Measurements from ENCODE around the gene KAZN. TPM values are rescaled to one million over a fixed set of nuclear protein-coding genes. Genes with fewer than 3 reads are reported as not detected.

The KAZN gene
- total and polyA plus RNA-seq, 2 of the 8 experiments (the other 6 are each of a cell fraction or from before 2014, with no cell fraction given), result 3.7 to 11.8 TPM

DNA sequence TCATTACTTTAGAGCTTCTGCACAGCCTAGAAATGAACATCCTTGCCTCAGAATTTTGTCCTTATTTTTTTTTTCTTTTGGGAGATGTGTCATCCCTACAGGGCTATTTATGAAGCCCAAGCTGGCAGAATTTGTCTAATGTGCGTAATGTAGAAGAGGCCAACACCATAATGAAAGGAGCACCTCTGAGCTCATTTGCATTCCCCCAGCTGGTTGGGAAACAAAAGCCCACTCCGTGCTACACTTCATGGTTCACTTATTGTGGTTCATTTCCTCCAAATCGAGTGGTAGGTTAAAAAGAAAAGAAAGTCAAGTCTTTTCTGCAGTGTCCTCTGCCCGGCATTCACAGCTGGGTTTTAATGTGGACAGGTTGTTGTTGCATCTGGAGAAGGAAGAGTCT is 73.5 kb downstream of the KAZN start:
- Histone ChIP-seq H3K4me1 (replicated peaks in 1 of 4; ENCODE audit: control insufficient read depth in 3 of 4, insufficient read depth in 4 of 4, low read length in 3 of 4) (peaks cover 0 to 4% (median 0%) of the 10 kb centered on the region in 4 experiments; a peak in 2 of 7 replicates), H4K5ac (ENCODE audit: insufficient read length, low read depth, low read length) (no peak overlapping the region), H3K9ac (replicated peaks in 1 of 4; ENCODE audit: extremely low read depth in 1 of 4, low read depth in 3 of 4, low read length in 3 of 4) (no peak overlapping the region), H3K14ac (ENCODE audit: insufficient read length) (no peak overlapping the region), H3K27ac (ENCODE audit: low read depth, low read length) (no peak overlapping the region), H3K4ac (replicated peaks; ENCODE audit: insufficient read length, low read depth, low read length) (no peak overlapping the region), H2AFZ (ENCODE audit: low read length) (no peak overlapping the region), H4K8ac (ENCODE audit: extremely low read depth, insufficient read depth, low read length) (no peak overlapping the region), H2BK12ac (ENCODE audit: low read depth, low read length) (no peak overlapping the region), H3K23ac (ENCODE audit: insufficient read length) (no peak overlapping the region), H2BK5ac (ENCODE audit: low read depth, low read length) (no peak overlapping the region), H4K20me1 (replicated peaks in 1 of 2; ENCODE audit: control insufficient read depth in 1 of 2, insufficient read depth in 2 of 2, low read length in 2 of 2) (no peaks in the 10 kb centered on the region), H2AK5ac (ENCODE audit: low read depth, low read length) (no peak overlapping the region), H2BK20ac (ENCODE audit: low read length) (no peak overlapping the region), H3K27me3 (replicated peaks in 1 of 4; ENCODE audit: control insufficient read depth in 3 of 4, extremely low read depth in 1 of 4, insufficient read depth in 3 of 4, low read length in 3 of 4) (no peaks in the 10 kb centered on the region; a peak in 1 of 7 replicates), H3K36me3 (ENCODE audit: control insufficient read depth in 2 of 4, insufficient read depth in 4 of 4, low read length in 3 of 4) (no peaks in the 10 kb centered on the region), H2BK120ac (replicated peaks; ENCODE audit: low read depth, low read length) (no peak overlapping the region), H3K18ac (ENCODE audit: extremely low read depth, low read length) (no peak overlapping the region), H3K4me2 (ENCODE audit: insufficient read depth in 1 of 2, low read depth in 2 of 2, low read length in 2 of 2) (no peak overlapping the region), H4K91ac (replicated peaks; ENCODE audit: insufficient read length, low read length) (no peak overlapping the region), H3K79me1 (ENCODE audit: low read depth, low read length) (no peaks in the 10 kb centered on the region; the same call in 1 of the 2 replicates), H3K79me2 (ENCODE audit: control insufficient read depth in 1 of 2, insufficient read depth in 2 of 2, low read length in 2 of 2) (no peaks in the 10 kb centered on the region; a peak in 1 of 4 replicates), H2BK15ac (ENCODE audit: low read length) (no peak overlapping the region), H3K9me3 (ENCODE audit: insufficient read depth in 2 of 2, low read depth in 1 of 2, low read length in 1 of 2) (peaks cover 5 to 7% of the 10 kb centered on the region in 2 experiments; a peak in 3 of 4 replicates), H3K4me3 (ENCODE audit: extremely low read depth in 1 of 4, insufficient read depth in 2 of 4, low read depth in 3 of 4, low read length in 4 of 4) (no peak overlapping the region), H3K56ac (replicated peaks; ENCODE audit: insufficient read length, low read depth, low read length) (no peak overlapping the region), H3K23me2 (ENCODE audit: low read depth, low read length) (no peaks in the 10 kb centered on the region)
- ChIA-PET CTCF (ENCODE audit: partially characterized antibody) (interaction anchor here (0.7 to 1.6 kb wide), 3 partner anchors 8 to 133 kb away, joined by 3 to 4 read pairs (median 3); no protein-coding TSS in a partner anchor), POLR2A (ENCODE audit: partially characterized antibody) (no interaction called here)
- FAIRE-seq, result peak; percentile 24
- WGBS, 2 experiments (ENCODE audit: extremely low coverage in 1 of 2, insufficient coverage in 1 of 2, insufficient read length in 1 of 2, insufficient replicate concordance in 2 of 2, low coverage in 1 of 2, low lambda C conversion rate in 2 of 2, missing lambda C conversion rate in 1 of 2), result 82% methylated on average over 4 of the region's 4 CpGs; no CpG with 5 or more reads in 1 of the 2 experiments
- TF ChIP-seq SP4 (IDR thresholded peaks at IDR 0.05; ENCODE audit: low read length) (no peak), JUND (IDR thresholded peaks at IDR 0.05; ENCODE audit: low read length) (no peak), SIX5 (IDR thresholded peaks at IDR 0.05; ENCODE audit: low read depth, low read length) (no peak), MAFK (IDR thresholded peaks at IDR 0.05; ENCODE audit: low read depth, low read length) (no peak), CBX8 (IDR thresholded peaks at IDR 0.05; ENCODE audit: borderline replicate concordance, low read depth, low read length) (no peak), RFX5 (IDR thresholded peaks at IDR 0.05; ENCODE audit: borderline replicate concordance, low read depth, low read length) (no peak), SUZ12 (IDR thresholded peaks at IDR 0.05; ENCODE audit: low read length) (no peak)
- no peak for DNase-seq (ENCODE audit: low read depth in 1 of 2, low spot score in 2 of 2)
